Stromal cell of bone marrow (primary cell): ENCODE results near the gene KRTAP26-1.
A peak's percentile ranks its signal among the peaks of the same experiment; 100 is the strongest.

Experiments
- DNase-seq: peaks from one replicate; pipeline ENCODE4 v3.0.0-alpha.2; 2012; ENCODE audit warnings: low read depth

KRTAP26-1 gene

GRCh38 chr21:30271156-30271555 lies 49.0 kb downstream of the KRTAP26-1 start:
- peak; percentile 13 for DNase-seq

- DNase-seq, result no peak
Measured at GRCh38 chr21:30269803-30270530, 50.1 kb downstream of the KRTAP26-1 start.
